A172 (cell line): ENCODE results near the gene NEGR1. TPM values are rescaled to one million over a fixed set of nuclear protein-coding genes. Genes with fewer than 3 reads are reported as not detected.

Source experiments
- DNase-seq: peaks from one replicate; pipeline ENCODE4 v3.0.0-alpha.2; 2015; ENCODE audit warnings: low spot score
- total RNA-seq: library from RNA; depleted of rRNA; stranded (reverse); fragments of >200 nt; shearing (Covaris generic); gene quantifications from 2 replicates; pipeline ENCODE4 v1.2.3, GENCODE V29; 2014

Gene NEGR1
- total RNA-seq, 1 experiment from 2014 or later = 0.03 TPM

- peak; percentile 4 for DNase-seq
These were observed 51.6 kb downstream of the NEGR1 start for GRCh38 chr1:72230746-72231145.

GRCh38 chr1:72229893-72230292, 52.4 kb downstream of the NEGR1 start:
- DNase-seq = no peak

GRCh38 chr1:72227667-72228066, 54.7 kb downstream of the NEGR1 start:
- no peak for DNase-seq

- DNase-seq = no peak
These were observed 57.8 kb downstream of the NEGR1 start for GRCh38 chr1:72224506-72224905.

GRCh38 chr1:72221811-72222210, 60.5 kb downstream of the NEGR1 start:
- DNase-seq = no peak

GRCh38 chr1:72218141-72218739, 64.1 kb downstream of the NEGR1 start:
- DNase-seq = no peak

- no peak for DNase-seq
These were observed 75.3 kb downstream of the NEGR1 start for GRCh38 chr1:72207059-72207458.

GRCh38 chr1:72202761-72203160, 79.6 kb downstream of the NEGR1 start:
- no peak for DNase-seq

- no peak for DNase-seq
These were observed 84.6 kb downstream of the NEGR1 start for GRCh38 chr1:72197786-72198185.

GRCh38 chr1:72186733-72187307, 95.5 kb downstream of the NEGR1 start:
- DNase-seq = no peak

GRCh38 chr1:72184099-72184701, 98.1 kb downstream of the NEGR1 start:
- no peak for DNase-seq

- DNase-seq = no peak
These were observed 99.5 kb downstream of the NEGR1 start for GRCh38 chr1:72182859-72183258.

- DNase-seq = no peak
These were observed 104.1 kb downstream of the NEGR1 start for GRCh38 chr1:72178266-72178665.

- DNase-seq = no peak
These were observed 104.6 kb downstream of the NEGR1 start for GRCh38 chr1:72177711-72178110.

GRCh38 chr1:72170246-72170645, 112.1 kb downstream of the NEGR1 start:
- DNase-seq = no peak

- no peak for DNase-seq
These were observed 115.9 kb downstream of the NEGR1 start for GRCh38 chr1:72166426-72166825.

GRCh38 chr1:72150508-72150907, 131.8 kb downstream of the NEGR1 start:
- DNase-seq = no peak

- no peak for DNase-seq
These were observed 140.5 kb downstream of the NEGR1 start for GRCh38 chr1:72141875-72142274.

GRCh38 chr1:72140222-72140621, 142.1 kb downstream of the NEGR1 start:
- no peak for DNase-seq

- no peak for DNase-seq
These were observed 144.7 kb downstream of the NEGR1 start for GRCh38 chr1:72137656-72138055.

- no peak for DNase-seq
These were observed 152.5 kb downstream of the NEGR1 start for GRCh38 chr1:72129869-72130268.

GRCh38 chr1:72122099-72122880, 160.0 kb downstream of the NEGR1 start:
- no peak for DNase-seq

- no peak for DNase-seq
These were observed 162.8 kb downstream of the NEGR1 start for GRCh38 chr1:72119491-72119890.
